H9 (cell line): ENCODE results near the gene DDX24. TPM values are rescaled to one million over a fixed set of nuclear protein-coding genes. Genes with fewer than 3 reads are reported as not detected.
A peak's percentile ranks its signal among the peaks of the same experiment; 100 is the strongest.

Source experiments
- DNase-seq: peaks from one replicate; pipeline ENCODE4 v3.0.0-alpha.2; 2017
- H2AFZ ChIP-seq: one replicate; pipeline ENCODE4 v1.6.1; 2013; ENCODE audit warnings: mild to moderate bottlenecking, low read length, control low read depth, moderate library complexity
- H2AK5ac ChIP-seq: 2 replicates; pipeline ENCODE4 v1.6.1; 2013; ENCODE audit warnings: low read length, control low read depth, mixed read lengths; ENCODE audit not compliant: insufficient read length
- H2BK120ac ChIP-seq: one replicate; pipeline ENCODE4 v1.6.1; 2013; ENCODE audit warnings: low read depth, mild to moderate bottlenecking, low read length, control low read depth, inconsistent platforms; ENCODE audit not compliant: poor library complexity, severe bottlenecking
- H2BK12ac ChIP-seq: 2 replicates; pipeline ENCODE4 v1.6.1; 2013; ENCODE audit warnings: low read length, control low read depth, mixed read lengths, low read depth; ENCODE audit not compliant: insufficient read length
- H2BK15ac ChIP-seq: 2 replicates; pipeline ENCODE4 v1.6.1; 2013; ENCODE audit warnings: low read depth, low read length, control low read depth
- H2BK20ac ChIP-seq: one replicate; pipeline ENCODE4 v1.6.1; 2013; ENCODE audit warnings: low read depth, mild to moderate bottlenecking, low read length, control low read depth, inconsistent platforms; ENCODE audit not compliant: poor library complexity, severe bottlenecking
- H2BK5ac ChIP-seq: 2 replicates; pipeline ENCODE4 v1.6.1; 2013; ENCODE audit warnings: low read length, control low read depth, mixed read lengths; ENCODE audit not compliant: insufficient read length
- H3K14ac ChIP-seq: 2 replicates; pipeline ENCODE4 v1.6.1; 2013; ENCODE audit warnings: low read length, control low read depth; ENCODE audit not compliant: insufficient read depth
- H3K18ac ChIP-seq: 2 replicates; pipeline ENCODE4 v1.6.1; 2013; ENCODE audit warnings: low read depth, mild to moderate bottlenecking, mixed read lengths, low read length, control low read depth; ENCODE audit not compliant: insufficient read length
- H3K23ac ChIP-seq: 2 replicates; pipeline ENCODE4 v1.6.1; 2013; ENCODE audit warnings: low read length, control low read depth, mixed read lengths, low read depth; ENCODE audit not compliant: insufficient read length
- H3K23me2 ChIP-seq: 2 replicates; pipeline ENCODE4 v1.6.1; 2013; ENCODE audit warnings: low read depth, mild to moderate bottlenecking, mixed read lengths, low read length, control low read depth; ENCODE audit not compliant: insufficient read length, poor library complexity, severe bottlenecking
- H3K27ac ChIP-seq: 2 replicates; pipeline ENCODE4 v1.5.1; 2013; ENCODE audit warnings: low read length, control low read depth, mixed read lengths, low read depth; ENCODE audit not compliant: insufficient read length
- H3K27me3 ChIP-seq: 2 replicates; pipeline ENCODE4 v1.6.1; 2013; ENCODE audit warnings: low read length, control low read depth, inconsistent platforms; ENCODE audit not compliant: insufficient read depth
- H3K4ac ChIP-seq: 2 replicates; pipeline ENCODE4 v1.6.1; 2013; ENCODE audit warnings: low read depth, mild to moderate bottlenecking, control low read depth, inconsistent platforms, low read length, moderate library complexity
- H3K4me1 ChIP-seq: 2 replicates; pipeline ENCODE4 v1.6.1; 2013; ENCODE audit warnings: low read length, control low read depth, inconsistent platforms; ENCODE audit not compliant: insufficient read depth
- H3K4me2 ChIP-seq: 2 replicates; pipeline ENCODE4 v1.6.1; 2013; ENCODE audit warnings: low read length, control low read depth, mixed read lengths; ENCODE audit not compliant: insufficient read length, insufficient read depth
- H3K56ac ChIP-seq: 2 replicates; pipeline ENCODE4 v1.6.1; 2013; ENCODE audit warnings: low read depth, mild to moderate bottlenecking, mixed read lengths, low read length, control low read depth; ENCODE audit not compliant: insufficient read length
- H3K79me1 ChIP-seq: 2 replicates; pipeline ENCODE4 v1.6.1; 2013; ENCODE audit warnings: low read depth, mild to moderate bottlenecking, moderate library complexity, low read length, control low read depth, inconsistent platforms; ENCODE audit not compliant: insufficient read depth, poor library complexity, severe bottlenecking
- H3K79me2 ChIP-seq: 2 replicates; pipeline ENCODE4 v1.6.1; 2013; ENCODE audit warnings: low read length, control low read depth, inconsistent platforms; ENCODE audit not compliant: insufficient read depth
- H3K9ac ChIP-seq: 2 replicates; pipeline ENCODE4 v1.6.1; 2013; ENCODE audit warnings: low read length, control low read depth, mixed read lengths; ENCODE audit not compliant: insufficient read length; ENCODE audit errors: extremely low read depth
- H3K9me3 ChIP-seq: one replicate; pipeline ENCODE4 v1.6.1; 2013; ENCODE audit warnings: low read depth, low read length, inconsistent platforms; ENCODE audit not compliant: control insufficient read depth
- H3T11ph ChIP-seq: one replicate; pipeline ENCODE4 v1.6.1; 2013; ENCODE audit warnings: mild to moderate bottlenecking, low read length, control low read depth, inconsistent platforms
- H4K20me1 ChIP-seq: one replicate; pipeline ENCODE4 v1.6.1; 2013; ENCODE audit not compliant: control insufficient read depth, insufficient read length, insufficient read depth
- H4K5ac ChIP-seq: 2 replicates; pipeline ENCODE4 v1.6.1; 2013; ENCODE audit warnings: low read depth, mild to moderate bottlenecking, mixed read lengths, low read length, control low read depth; ENCODE audit not compliant: insufficient read length
- H4K8ac ChIP-seq: replicated peaks from 2 replicates; pipeline ENCODE4 v1.6.1; 2013; ENCODE audit warnings: low read length, control low read depth, mixed read lengths, low read depth; ENCODE audit not compliant: insufficient read length
- H4K91ac ChIP-seq: 2 replicates; pipeline ENCODE4 v1.6.1; 2013; ENCODE audit warnings: low read depth, mild to moderate bottlenecking, moderate library complexity, mixed read lengths, low read length, control low read depth; ENCODE audit not compliant: insufficient read length
- H3K27ac Mint-ChIP-seq, 3 experiments: 2 replicates in 2 of 3; 3 replicates in 1 of 3; pipeline ENCODE4 v1.8.0; 2020 to 2021; ENCODE audit warnings: mixed read lengths in 3 of 3, mild to moderate bottlenecking in 1 of 3, moderate library complexity in 1 of 3
- H3K27me3 Mint-ChIP-seq: 2 replicates; pipeline ENCODE4 v1.8.0; 2021; ENCODE audit warnings: low read depth, mild to moderate bottlenecking, moderate library complexity, mixed read lengths
- H3K36me3 Mint-ChIP-seq, 3 experiments: 2 replicates in 2 of 3; 3 replicates in 1 of 3; pipeline ENCODE4 v1.8.0; 2020 to 2021; ENCODE audit warnings: low read depth in 3 of 3, mixed read lengths in 3 of 3; ENCODE audit not compliant: insufficient read depth in 1 of 3
- H3K4me1 Mint-ChIP-seq, 2 experiments: 2 replicates each; pipeline ENCODE4 v1.8.0; 2020; ENCODE audit warnings: mixed read lengths in 2 of 2
- H3K4me3 Mint-ChIP-seq, 2 experiments: 2 replicates in 1 of 2; 3 replicates in 1 of 2; pipeline ENCODE4 v1.8.0; 2020 to 2021; ENCODE audit warnings: mild to moderate bottlenecking in 2 of 2, mixed read lengths in 2 of 2, moderate library complexity in 1 of 2
- H3K9me3 Mint-ChIP-seq, 2 experiments: 2 replicates in 1 of 2; 3 replicates in 1 of 2; pipeline ENCODE4 v1.8.0; 2020; ENCODE audit warnings: mild to moderate bottlenecking in 2 of 2, mixed read lengths in 2 of 2, moderate library complexity in 1 of 2
- WGBS: extraction: QIAGEN DNeasy Blood & Tissue Kit; methylation state at CpG from one replicate; pipeline ENCODE4 v1.1.7; 2013; ENCODE audit warnings: missing lambda C conversion rate, low lambda C conversion rate, mixed read lengths; ENCODE audit not compliant: insufficient read length; ENCODE audit errors: extremely low coverage; 5-methylcytosine and 5-hydroxymethylcytosine counted together
- total RNA-seq: library from RNA; stranded (reverse); gene quantifications from 2 replicates; pipeline ENCODE4 v1.2.1, GENCODE V29; 2021
- TF ChIP-seq, protein P1 (sequence below): fragments of 200-600 bp; sonication (generic); conservative IDR thresholded peaks from 3 replicates; pipeline ENCODE4 v1.8.0; 2021; ENCODE audit warnings: antibody characterized with exemption, mild to moderate bottlenecking

Gene DDX24
- total RNA-seq, 1 experiment from 2014 or later = 172 TPM

DNA sequence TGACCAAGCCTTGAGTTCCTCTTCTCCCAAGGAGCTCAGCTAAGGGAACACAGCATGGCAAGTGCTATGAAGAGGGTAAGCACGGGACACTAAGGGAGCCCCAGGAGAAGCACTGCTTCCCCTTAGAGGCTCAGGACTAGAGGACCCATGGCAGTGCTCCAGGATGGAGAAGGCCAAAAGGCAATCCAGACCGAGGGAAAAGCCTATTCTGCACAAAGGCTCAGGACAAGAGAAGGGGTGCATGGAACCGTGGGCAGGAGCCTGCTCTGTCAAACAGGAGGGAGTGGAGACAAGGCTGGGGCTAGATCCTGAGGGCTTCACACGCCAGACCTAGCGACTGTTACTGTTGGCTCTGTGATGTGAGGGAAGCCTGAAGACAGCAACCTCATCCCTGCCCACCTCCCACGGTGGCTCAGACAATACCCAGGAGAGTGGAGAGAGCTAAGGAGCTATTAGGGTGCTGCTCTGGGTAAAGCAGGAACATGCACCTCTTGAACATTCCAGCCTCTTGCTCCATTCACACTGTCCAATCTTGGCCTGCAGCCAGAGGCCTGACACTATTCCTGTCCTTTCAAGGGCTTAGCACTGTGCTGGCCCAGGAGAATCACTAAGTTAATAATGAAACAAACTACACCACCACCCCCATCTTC lies 30.6 kb downstream of the DDX24 start:
- Histone ChIP-seq H4K8ac (no peak overlapping the region), H3T11ph (no peak overlapping the region), H2AK5ac (no peak overlapping the region), H3K79me1 (no peaks in the 10 kb centered on the region), H2BK12ac (no peak overlapping the region), H3K9me3 (no peaks in the 10 kb centered on the region), H2BK15ac (no peak overlapping the region), H4K5ac (no peak overlapping the region), H3K9ac (no peak overlapping the region), H2AFZ (no peak overlapping the region), H3K23ac (no peak overlapping the region), H3K23me2 (no peaks in the 10 kb centered on the region), H3K18ac (no peak overlapping the region), H3K79me2 (no peaks in the 10 kb centered on the region), H3K4me1 (no peaks in the 10 kb centered on the region; the same call in 1 of the 2 replicates), H3K56ac (no peak overlapping the region), H4K20me1 (no peaks in the 10 kb centered on the region), H2BK120ac (no peak overlapping the region), H2BK20ac (no peak overlapping the region), H3K4ac (no peak overlapping the region), H3K27ac (no peak overlapping the region), H3K14ac (no peak overlapping the region), H4K91ac (no peak overlapping the region), H3K4me2 (no peak overlapping the region), H3K27me3 (no peaks in the 10 kb centered on the region), H2BK5ac (no peak overlapping the region)
- no CpG with 5 or more reads among the region's 6 CpGs for WGBS
- peak overlapping the region in 1 of 3 experiments; percentile 70; a peak in 1 of 7 replicates for H3K27ac Mint-ChIP-seq
- no peaks in the 10 kb centered on the region for H3K27me3 Mint-ChIP-seq
- peaks cover 15 to 18% of the 10 kb centered on the region in 2 experiments for H3K4me1 Mint-ChIP-seq
- peak; percentile 7 for DNase-seq
- no peak overlapping the region for H3K4me3 Mint-ChIP-seq
- peaks cover 35 to 79% (median 64%) of the 10 kb centered on the region in 3 experiments; a peak in 6 of 7 replicates for H3K36me3 Mint-ChIP-seq
- no peaks in the 10 kb centered on the region for H3K9me3 Mint-ChIP-seq
- TF ChIP-seq, protein P1, sequence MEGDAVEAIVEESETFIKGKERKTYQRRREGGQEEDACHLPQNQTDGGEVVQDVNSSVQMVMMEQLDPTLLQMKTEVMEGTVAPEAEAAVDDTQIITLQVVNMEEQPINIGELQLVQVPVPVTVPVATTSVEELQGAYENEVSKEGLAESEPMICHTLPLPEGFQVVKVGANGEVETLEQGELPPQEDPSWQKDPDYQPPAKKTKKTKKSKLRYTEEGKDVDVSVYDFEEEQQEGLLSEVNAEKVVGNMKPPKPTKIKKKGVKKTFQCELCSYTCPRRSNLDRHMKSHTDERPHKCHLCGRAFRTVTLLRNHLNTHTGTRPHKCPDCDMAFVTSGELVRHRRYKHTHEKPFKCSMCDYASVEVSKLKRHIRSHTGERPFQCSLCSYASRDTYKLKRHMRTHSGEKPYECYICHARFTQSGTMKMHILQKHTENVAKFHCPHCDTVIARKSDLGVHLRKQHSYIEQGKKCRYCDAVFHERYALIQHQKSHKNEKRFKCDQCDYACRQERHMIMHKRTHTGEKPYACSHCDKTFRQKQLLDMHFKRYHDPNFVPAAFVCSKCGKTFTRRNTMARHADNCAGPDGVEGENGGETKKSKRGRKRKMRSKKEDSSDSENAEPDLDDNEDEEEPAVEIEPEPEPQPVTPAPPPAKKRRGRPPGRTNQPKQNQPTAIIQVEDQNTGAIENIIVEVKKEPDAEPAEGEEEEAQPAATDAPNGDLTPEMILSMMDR = no peak
